ENCODE data around the gene CEP135.

- TF ChIP-seq, protein P1, sequence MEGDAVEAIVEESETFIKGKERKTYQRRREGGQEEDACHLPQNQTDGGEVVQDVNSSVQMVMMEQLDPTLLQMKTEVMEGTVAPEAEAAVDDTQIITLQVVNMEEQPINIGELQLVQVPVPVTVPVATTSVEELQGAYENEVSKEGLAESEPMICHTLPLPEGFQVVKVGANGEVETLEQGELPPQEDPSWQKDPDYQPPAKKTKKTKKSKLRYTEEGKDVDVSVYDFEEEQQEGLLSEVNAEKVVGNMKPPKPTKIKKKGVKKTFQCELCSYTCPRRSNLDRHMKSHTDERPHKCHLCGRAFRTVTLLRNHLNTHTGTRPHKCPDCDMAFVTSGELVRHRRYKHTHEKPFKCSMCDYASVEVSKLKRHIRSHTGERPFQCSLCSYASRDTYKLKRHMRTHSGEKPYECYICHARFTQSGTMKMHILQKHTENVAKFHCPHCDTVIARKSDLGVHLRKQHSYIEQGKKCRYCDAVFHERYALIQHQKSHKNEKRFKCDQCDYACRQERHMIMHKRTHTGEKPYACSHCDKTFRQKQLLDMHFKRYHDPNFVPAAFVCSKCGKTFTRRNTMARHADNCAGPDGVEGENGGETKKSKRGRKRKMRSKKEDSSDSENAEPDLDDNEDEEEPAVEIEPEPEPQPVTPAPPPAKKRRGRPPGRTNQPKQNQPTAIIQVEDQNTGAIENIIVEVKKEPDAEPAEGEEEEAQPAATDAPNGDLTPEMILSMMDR (IDR thresholded peaks at IDR 0.05): no peak
- TF ChIP-seq POLR2A (IDR thresholded peaks at IDR 0.05): no peak
These were observed 19.9 kb upstream of the CEP135 start for GRCh38 chr4:55928846-55929245.
